ENCODE results near the gene AAMDC.

AAMDC gene

GRCh38 chr11:77801477-77801876 lies 19.5 kb upstream of the AAMDC start:
- no peak overlapping the region for H3K4me3 ChIP-seq (ENCODE audit: low read depth, low read length)
- no peak for TF ChIP-seq CTCF (IDR thresholded peaks at IDR 0.05; ENCODE audit: low read depth, low read length)

DNA sequence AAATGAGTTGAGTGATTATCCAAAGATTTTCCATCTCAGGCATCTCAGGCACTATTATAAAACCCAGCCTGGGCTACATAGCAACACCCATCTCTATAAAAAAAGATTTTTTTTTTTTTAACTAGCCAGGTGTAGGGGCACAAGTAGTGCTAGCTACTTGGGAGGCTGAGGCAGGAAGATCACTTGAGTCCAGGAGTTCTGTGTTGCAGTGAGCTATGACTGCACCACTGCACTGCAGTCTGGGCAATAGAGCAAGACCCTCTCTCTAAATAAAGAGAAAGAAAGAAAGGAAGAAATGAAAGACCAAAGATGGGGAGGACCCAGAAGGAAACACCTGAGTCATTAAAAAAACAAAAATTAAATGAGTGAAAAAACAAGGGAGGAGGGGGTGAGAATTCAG lies 14.5 kb upstream of the AAMDC start:
- H3K4me3 ChIP-seq (ENCODE audit: low read depth, low read length) = no peak overlapping the region
- no peak for TF ChIP-seq CTCF (IDR thresholded peaks at IDR 0.05; ENCODE audit: low read depth, low read length)

DNA sequence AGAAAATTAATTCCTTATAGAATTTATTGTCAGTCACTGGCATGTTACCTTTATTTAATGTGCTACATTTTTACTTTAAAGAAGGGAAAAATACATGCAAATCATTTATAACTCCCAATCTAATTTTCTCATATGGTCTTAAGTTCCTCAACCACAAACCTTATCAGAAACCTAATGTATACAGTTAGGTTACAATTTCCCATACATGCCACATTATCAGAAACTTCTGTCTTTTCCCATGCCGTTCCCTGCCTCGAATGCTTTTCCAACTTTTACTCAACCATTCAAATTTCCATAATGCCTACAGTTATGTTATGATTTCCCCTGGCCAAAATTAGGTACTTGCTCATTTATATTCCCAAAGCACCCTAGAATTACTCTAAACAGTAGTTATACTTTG lies 14.0 kb upstream of the AAMDC start:
- no peak overlapping the region for H3K4me3 ChIP-seq (ENCODE audit: low read depth, low read length)
- no peak for TF ChIP-seq CTCF (IDR thresholded peaks at IDR 0.05; ENCODE audit: low read depth, low read length)

DNA sequence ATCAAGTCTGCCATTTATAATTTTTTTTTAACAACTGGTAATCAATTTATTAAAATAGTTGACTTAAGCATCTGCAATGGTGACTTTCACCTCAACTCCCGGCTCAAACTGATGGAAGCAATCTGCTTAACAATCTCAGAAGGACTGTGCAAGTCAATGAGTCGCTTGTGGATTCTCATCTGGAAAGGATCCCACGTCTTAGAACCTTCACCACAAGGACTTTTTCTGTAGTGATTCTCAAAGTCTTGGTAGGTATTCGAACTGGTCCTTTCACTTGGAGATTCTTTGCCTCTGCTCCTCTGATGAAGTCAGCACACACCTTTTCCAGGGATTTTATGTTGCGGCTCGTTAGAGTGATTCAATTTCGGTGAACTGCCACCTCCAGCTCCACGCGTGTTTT lies 7.7 kb upstream of the AAMDC start:
- H3K4me3 ChIP-seq (ENCODE audit: low read depth, low read length) = no peak overlapping the region
- no peak for TF ChIP-seq CTCF (IDR thresholded peaks at IDR 0.05; ENCODE audit: low read depth, low read length)

GRCh38 chr11:77814848-77815247 lies 6.1 kb upstream of the AAMDC start:
- TF ChIP-seq CTCF (IDR thresholded peaks at IDR 0.05; ENCODE audit: low read depth, low read length) = no peak
- no peak overlapping the region for H3K4me3 ChIP-seq (ENCODE audit: low read depth, low read length)

DNA sequence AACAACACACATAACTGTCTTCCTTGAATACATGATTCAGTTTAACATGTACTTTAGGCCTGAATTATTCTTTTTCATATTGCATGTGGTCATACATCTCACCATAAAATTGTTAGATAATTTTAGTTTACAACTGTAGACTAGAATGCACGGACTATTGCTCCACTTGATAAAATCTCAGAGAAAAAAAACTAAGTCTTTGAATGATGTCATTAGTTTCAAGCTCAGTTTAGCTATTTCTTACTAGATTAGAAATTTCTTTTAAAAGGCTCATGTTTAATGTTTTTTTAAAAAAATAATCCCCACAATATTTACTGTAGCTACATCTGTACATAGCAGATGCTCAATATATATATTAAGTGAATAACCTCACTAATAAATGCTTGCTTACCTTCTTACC lies 5.5 kb upstream of the AAMDC start:
- no peak overlapping the region for H3K4me3 ChIP-seq (ENCODE audit: low read depth, low read length)
- TF ChIP-seq CTCF (IDR thresholded peaks at IDR 0.05; ENCODE audit: low read depth, low read length) = no peak

- no peak for TF ChIP-seq CTCF (IDR thresholded peaks at IDR 0.05; ENCODE audit: low read depth, low read length)
These were observed 1.5 kb upstream of the AAMDC start for GRCh38 chr11:77819411-77819920.

More at GRCh38 chr11:77819411-77819920, 1.5 kb upstream of the AAMDC start:
- H3K4me3 ChIP-seq (ENCODE audit: low read depth, low read length) = peak overlapping the region; percentile 82
